GM21423 (cell line): ENCODE measurements around the gene NELFA.

Experiments used
- ATAC-seq: cut with Tn5 transposase; IDR thresholded peaks from one replicate; pipeline ENCODE4 v1.9.1; 2021; ENCODE audit warnings: mild to moderate bottlenecking, moderate library complexity; ENCODE audit not compliant: unreplicated experiment

The NELFA gene

DNA sequence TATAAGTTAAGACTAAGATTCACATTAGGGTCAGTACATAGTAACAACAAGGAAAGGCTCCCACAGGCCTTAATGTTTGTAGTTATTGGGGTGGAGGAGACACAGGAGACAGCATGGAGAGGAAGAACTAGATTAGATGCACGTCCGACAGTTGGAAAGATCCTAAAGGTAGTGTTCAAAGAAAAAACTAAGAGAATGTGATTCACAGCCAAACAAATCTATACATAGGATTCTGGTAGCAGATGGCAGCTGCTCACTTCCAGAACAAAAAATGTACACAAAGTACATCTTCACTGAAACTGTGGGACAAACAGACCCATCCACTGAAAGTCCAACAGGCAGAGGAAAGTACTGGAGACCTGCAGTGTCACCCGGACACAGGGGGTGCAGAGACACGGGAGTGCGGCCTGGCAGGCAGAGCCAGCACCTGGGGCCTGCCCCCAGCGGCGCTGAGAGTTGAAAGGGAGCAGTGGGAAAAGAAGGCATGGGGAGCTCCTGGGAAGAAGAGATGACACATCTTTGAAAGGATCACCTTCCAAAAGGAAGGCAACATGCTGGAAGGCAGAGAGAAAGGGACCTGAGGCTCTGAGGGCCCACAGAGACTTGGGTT is 40.0 kb downstream of the NELFA start:
- ATAC-seq: no peak

DNA sequence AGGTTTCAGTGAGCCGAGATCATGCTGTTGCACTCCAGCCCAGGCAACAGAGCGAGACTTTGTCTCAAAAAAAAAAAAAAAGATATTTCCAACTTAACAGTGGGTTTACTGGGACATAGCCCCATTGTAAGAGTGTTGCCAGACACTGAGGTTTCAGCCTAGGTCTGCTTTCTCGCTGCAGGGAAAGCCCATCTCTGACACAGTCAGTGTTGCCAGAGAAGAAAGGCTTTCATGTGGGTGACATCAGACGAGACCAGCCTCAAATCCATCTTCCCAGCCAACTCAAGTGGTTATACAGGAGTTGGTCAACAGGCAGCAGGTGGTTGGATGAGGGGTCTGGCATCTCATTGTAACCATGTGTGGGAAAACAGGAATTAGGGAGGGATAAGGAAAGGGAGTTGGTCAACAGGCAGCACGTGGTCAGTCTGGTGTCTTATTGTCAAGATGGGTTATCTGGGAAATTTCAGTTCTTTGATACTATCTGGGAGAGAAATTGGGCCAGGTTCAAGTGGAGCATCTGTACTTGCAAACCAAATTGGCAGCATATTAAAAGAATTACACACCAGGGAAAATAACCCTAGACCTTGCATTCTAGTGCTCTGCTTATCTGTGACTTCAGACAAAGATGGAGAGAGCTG is 41.1 kb downstream of the NELFA start:
- ATAC-seq: no peak

DNA sequence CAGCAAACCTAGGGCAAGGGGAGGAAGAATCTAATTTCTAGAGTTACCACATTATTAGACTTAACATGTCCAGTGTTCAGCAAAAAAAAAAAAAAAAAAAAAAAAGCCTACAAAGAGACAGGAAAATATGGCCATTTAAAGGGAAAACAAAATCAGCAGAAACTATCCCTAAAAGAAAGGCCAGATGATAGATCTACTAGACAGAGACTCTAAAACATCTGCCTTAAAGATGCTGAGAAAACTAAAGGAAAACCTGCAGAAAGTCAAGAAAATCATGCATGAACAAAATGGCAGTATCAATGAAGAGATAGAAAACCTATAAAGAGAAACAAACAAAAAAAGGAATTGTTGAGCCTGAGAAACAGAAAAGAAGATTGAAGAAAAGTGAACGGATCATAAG is 43.8 kb downstream of the NELFA start:
- ATAC-seq: no peak

DNA sequence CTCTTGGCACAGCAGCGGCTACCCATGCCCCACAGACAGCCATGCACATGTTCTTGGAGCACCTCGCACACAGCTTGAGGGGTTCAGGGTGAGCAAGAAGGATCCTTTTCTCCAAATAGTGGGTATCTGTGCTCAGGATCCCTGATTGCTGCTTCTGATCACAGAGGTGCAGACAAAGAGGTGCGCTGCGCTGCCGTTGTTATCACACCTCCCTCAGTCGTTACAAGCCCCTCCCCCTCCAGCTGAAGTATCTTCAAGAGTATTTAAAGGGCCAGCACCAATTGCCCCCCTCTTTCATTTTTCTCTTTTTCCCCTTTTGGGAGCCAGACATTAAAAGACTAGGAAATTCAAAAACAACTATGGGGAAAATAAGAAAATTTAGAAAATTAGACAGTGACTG is 44.3 kb downstream of the NELFA start:
- no peak for ATAC-seq

DNA sequence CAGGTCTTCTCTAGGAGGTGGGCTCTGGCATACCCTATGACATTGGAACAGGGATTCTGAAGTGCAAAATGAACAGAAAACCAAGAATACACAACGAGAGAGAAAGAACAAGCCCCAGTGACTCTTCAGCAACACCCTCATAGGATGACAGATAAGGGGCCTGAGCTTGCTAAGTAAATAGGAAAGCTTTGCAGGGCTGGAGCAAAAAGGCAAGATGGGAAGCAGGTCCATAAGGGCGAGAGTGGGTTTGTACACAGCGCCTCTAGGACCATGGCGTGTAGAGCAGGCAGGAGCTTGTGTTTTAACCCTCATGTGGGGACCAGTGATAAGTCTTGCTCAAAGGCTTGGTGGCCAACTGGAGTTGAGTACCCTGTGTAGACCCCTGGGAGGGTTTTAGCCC is 45.8 kb downstream of the NELFA start:
- ATAC-seq: no peak

DNA sequence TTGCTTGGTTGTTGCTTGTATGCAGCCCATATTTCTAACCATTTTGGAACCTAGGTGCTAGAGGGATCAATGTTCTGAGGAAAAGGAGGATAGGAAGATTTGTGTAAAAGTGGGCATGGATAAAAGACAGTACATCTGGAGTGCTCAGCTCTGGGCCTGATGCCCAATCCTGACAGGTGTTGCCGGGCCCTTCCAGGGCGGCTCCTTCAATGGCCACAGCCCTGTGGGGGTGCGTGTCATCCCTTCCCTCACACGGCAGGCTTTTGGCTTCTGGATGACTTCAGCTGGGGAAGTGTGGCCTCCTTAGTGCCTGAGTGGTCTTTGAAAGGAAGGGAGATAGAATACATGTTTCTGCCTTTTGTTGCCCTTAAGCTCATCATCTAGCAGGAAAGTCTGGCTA is 47.2 kb downstream of the NELFA start:
- no peak for ATAC-seq

DNA sequence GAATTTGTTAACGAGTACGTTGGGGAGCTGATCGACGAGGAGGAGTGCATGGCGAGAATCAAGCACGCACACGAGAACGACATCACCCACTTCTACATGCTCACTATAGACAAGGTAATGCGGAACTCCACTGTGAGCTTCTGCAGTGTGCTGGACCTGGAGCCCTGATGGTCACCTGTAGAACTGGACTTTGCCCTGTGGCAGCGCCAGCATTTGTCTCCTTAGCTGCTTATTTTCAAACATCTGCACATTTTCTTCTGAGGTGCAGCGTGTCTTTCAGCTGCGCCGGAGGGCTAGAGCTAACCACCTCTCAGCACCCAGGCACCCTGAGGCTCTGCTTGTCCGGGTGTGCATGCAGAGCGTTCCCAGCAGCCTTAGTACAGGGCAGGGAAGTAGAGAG is 47.7 kb downstream of the NELFA start:
- ATAC-seq: no peak

DNA sequence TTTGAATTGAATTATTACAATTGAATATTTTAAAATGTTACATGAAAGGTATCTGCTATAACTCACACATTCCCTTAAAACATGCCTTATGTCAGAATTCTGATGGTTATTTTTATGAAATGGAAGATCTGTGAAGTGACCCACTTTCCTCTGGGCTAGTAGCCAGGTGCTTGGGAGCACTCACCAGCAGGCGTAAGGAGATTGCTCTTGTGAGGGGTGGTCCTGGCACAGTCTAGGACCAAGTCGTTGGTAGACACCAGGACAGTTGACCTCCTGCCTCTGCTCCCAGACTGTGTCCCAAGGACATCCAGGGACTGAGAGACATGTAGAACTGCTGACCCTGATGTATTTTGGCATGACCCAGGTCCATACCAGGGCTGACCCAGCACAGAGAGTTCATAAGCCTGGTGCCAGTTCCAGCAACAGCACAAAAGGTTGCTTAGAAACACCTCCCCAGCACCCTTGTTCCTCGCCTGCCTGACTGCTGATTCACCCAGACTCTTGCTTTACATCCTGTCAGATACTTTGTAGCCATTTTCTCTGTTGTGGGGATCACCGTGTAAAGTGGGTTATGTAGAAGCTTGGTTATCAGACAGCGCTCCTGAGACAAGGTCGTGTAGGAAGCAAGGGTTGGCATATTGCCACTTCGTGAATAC is 48.5 kb downstream of the NELFA start:
- no peak for ATAC-seq

DNA sequence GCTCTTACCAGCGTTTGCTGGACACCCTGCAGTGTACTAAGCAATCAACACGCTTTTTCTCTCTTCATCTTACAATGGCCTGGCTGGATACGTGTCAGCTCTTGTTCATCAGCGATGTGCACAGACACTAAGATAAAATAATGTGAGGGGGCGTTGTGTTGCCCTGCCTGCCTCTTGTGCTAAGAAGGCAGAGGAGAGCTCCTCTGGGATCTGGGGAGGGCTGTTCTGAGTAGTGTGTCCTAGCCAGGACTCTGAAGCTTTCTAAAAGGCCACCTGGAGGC is 49.7 kb downstream of the NELFA start:
- no peak for ATAC-seq

DNA sequence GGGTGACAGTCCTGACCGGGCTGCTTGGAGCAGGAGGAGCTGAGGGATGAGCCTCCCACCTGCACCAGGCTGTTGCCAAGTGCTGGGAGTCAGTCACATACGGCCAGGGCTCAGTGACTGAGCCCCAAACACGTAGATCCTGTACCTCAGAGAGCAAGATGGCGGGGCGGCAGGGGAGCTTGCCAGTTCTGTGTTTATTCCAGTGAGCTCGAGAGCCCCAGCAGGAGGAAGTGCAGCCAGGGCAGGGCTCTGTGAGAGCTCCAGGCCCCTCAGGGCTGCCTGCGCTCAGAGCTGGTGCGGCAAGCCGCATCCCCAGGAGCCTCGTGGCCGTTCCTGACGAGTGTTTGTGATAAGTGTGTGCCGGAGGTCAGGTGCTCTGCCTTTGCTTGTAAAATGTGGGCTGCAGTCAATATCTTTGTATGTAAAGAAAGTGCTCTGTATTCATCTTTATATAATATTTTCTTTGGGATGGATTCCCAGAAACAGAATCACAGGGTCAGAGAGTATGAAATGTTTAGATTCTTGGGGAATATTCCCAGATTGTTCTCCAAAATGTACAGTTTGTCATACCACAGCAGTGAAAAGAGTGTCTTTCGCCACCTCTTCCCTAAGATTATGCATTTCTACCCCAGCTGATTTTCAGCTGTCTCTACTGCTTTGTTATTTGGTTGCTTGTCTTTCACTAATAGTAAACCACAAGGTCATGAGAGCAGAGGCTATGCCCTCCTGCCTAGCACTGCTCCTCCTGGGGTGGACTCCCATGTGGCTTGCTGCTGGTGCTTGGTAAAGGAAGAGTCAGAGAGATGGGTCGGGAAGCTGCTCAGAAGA is 50.3 kb downstream of the NELFA start:
- ATAC-seq: no peak

DNA sequence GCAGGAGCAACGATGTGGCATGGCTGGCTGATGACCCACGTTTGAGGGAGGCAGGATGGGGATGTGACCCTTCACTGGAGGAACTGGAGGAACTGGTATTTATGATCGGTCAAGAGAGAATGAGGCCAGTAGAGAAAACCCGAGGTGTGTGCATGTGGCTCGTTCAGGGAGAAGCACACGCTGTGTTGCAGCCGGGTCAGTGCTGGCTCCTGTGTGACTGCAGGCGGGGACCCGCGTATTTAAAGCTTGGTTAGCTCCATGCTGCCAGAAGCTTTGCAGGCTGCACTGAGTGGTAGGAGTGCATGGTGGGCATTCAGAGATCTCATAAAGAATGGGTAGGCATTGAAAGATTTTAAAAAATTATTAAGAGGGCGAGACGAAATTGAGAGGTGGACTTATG is 52.1 kb downstream of the NELFA start:
- ATAC-seq: no peak

DNA sequence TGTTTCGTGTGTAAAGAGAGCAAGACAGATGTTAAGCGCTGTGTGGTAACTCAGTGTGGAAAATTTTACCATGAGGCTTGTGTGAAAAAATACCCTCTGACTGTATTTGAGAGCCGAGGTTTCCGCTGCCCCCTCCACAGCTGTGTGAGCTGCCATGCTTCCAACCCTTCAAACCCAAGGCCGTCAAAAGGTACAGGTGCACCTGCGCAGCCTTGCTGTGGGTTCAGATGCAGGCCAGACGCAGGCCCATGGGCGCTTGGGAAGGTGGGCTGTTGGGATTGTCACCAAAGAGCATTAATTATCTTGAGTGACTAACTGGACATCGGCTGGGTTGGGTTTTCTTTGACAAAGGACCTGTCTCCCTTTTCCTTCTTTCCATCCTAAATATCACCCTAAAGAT is 55.4 kb downstream of the NELFA start:
- ATAC-seq: no peak

DNA sequence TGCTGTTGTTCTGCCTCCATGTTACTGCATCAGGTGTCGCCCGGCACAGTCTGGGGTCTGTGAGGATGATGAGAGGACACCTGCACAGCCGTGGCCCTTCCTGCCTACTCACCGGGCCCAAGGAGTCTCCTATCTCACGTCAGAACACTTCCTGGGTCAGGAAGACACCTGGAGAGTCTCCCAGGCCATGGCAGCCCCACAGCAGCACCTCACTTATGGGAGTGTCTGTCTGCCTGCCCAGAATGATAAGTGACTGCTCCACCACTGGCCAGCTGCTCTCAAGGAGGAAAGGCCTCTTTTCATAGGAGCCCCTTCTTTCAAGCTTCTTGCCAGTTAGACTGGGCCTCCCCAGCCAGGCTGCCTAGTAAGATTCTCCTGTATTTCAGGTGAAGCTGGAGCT is 56.1 kb downstream of the NELFA start:
- no peak for ATAC-seq

DNA sequence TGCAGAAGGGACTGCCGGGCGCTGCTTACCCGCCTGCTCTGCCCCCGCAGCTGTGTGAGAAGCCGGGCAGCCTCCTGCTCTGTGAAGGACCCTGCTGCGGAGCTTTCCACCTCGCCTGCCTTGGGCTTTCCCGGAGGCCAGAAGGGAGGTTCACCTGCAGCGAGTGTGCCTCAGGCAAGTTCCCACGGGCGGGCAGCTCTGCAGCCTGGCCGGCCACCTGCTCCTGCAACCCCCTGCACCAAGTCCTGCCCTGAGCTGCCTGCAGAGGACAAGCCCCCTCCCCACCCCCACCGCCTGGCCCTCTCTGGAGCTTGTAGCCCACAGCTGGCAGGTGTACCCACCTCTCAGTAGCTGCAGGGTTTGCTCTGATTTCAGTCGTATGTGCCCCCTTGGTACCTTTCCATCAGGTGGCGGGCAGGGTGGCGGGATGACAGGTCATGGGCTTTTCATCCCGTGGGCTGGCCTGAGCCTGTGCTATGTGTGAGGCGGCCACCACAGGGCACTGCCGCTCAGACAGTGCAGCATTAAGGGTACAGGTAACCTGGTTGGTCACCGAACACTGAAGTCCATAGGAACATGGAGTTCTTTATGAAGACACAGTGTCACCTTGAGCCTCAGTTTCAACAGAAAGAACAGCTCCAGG is 56.6 kb downstream of the NELFA start:
- no peak for ATAC-seq

DNA sequence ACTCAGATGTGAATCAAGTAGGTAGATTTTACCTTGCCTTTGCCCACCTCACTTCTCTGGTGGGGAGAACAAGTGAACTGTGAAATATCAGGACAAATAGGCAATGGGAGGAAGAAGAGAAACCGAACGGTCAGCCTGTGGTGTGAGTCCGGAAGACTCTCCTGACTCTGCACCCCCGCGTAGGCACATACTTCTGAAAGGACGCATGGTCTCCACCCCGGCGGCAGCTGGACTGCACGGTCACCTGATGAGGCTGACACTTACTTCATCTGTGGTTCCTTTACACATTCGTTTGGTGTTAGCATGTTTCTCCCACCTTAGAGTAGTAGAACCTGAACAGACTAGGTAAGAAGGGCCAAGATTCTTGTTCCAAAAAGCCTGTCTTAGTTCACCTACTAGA is 58.4 kb downstream of the NELFA start:
- ATAC-seq: no peak

DNA sequence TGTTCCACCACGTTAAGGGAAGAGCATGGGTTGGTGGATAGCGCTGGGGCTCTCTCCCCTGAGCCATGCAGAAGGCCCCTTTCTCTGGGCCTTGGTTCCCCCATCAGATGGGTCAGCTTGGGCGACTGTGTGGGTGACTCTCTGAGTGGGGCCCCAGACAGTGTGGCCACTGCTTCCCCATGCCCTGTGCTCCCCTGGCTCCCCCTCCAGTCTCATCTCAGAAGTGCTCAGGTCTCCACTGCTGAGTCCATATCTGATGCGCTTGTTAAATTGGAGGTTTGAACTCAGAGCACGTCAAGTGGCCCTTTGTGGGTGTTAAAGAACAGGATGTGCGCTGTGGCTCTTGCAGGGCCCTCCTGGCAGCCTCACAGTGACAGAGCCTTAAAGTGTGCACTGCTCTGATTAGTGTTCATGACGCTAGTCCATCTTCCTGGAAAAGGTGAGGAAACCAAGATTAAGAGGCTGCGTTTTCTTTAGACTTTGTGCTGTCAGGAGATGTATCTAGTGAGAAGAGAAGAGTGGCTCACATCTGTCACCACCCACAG is 59.8 kb downstream of the NELFA start:
- ATAC-seq: no peak

DNA sequence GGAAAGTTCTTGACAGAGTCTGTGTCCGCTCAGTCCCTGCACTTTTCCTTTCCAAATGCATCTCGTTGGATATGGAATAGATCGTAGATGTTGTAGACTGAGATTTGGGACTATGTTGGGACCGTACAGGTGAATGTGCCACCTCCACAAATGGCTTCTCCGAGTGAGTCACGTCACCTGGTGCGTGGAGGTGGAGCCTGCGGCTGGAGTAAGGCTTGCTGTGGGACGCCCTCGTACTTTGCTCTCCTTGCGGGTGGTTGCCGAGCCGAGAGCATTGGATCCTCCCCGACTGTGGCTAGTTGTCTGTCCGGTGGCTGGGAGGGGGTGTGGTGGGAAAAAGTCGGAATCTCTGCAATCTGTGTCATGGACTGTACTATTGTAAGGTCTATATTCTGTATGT is 60.5 kb downstream of the NELFA start:
- ATAC-seq: no peak

DNA sequence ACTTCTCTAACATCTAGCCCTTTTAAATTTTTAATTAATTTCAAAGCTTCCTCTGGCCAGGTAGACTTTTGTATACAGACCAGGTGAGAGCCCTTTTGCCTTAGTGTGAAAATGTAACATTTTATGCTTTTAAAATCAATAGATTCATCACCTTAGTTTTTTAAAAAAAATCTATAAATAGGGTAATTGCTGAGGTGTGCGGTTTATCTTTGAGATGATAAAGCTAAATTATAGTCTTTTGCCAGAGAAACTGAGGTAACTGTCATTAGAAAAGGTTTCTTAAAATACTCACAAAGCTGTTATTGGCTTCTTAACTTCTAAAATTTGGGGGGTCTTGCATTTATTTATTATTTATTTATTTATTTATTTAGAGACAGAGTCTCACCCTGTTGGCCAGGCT is 62.9 kb downstream of the NELFA start:
- ATAC-seq: no peak

DNA sequence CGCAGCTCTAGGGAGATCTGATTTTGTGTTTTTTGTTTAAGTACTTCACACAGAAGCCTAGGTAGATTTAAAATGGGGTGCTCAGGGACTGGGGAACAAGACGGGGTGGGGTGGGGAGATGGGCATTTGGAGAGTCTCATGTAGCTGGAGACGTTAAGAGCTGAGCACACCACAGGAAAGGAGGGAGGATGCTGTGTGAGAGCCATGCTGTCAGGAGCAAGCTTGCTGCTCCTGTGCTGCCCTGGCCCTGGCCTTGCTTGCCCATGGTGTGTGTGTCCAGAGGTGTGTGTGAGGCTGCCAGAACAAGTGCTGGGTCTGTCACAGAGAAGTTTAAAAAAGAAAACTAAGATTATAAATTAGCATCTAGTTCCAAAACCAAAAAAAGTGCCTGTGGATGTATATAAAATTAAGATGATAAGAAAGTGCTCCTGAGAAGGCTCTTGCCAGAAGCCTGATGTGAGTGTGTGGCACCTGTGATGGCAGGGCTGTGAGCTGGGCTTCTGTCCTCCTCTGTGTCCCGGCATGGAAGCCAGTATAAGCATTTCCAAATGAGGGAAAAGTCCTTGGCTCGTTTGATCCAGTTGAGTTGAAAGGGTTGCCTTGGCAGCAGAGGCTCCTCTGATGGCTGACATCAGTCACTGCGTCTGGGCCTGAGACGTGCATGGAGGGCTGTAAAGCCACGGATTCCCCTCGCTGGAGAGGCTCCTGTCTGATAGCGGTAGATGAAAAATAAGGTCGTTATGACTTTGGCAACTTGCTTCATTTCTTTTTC is 63.5 kb downstream of the NELFA start:
- ATAC-seq: no peak

DNA sequence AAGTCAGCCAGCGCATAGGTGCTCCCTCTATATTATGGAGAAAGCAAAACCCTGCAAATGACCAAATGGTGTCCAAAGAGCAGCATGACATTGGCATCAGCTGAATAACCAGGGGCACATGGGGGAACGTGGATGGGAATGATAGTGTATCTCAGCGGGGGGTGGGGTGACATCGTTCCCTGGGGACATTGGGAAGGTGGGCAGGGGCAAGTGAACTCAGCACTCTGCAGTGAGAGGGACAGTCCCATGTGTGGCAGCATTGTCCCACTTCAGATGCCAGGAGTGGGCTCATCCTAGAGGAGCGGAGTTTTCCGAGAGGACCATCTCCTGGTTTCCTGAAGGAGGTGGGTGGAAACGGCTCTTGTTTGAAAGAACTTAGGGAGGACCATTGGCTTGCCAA is 64.8 kb downstream of the NELFA start:
- no peak for ATAC-seq

DNA sequence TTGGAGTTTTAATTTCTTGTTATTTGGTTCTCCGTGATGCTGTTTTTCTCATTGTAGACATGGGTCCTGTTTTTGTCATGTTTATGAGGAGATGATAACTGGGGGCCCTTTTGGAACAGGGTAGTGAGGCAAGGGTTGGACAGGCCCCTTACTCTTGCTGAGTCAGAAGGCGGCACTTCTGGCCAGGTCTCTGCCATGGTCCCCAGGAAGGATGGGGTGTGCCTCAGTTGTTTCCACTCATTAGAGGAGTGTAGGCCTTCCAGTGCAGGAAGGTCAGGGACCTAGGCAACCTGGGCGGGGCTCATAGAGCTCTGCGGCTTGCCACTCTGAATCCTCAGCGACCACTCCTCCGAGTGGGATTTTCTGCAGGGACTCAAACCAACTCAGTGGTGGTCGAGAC is 68.2 kb downstream of the NELFA start:
- no peak for ATAC-seq
